Measurements from ENCODE around the gene PPP1R3C. TPM values are rescaled to one million over a fixed set of nuclear protein-coding genes. Genes with fewer than 3 reads are reported as not detected.

Gene PPP1R3C
- total RNA-seq, 4 donors from 2014 or later, result 19.7 to 55.2 (median 25.5) TPM

DNA sequence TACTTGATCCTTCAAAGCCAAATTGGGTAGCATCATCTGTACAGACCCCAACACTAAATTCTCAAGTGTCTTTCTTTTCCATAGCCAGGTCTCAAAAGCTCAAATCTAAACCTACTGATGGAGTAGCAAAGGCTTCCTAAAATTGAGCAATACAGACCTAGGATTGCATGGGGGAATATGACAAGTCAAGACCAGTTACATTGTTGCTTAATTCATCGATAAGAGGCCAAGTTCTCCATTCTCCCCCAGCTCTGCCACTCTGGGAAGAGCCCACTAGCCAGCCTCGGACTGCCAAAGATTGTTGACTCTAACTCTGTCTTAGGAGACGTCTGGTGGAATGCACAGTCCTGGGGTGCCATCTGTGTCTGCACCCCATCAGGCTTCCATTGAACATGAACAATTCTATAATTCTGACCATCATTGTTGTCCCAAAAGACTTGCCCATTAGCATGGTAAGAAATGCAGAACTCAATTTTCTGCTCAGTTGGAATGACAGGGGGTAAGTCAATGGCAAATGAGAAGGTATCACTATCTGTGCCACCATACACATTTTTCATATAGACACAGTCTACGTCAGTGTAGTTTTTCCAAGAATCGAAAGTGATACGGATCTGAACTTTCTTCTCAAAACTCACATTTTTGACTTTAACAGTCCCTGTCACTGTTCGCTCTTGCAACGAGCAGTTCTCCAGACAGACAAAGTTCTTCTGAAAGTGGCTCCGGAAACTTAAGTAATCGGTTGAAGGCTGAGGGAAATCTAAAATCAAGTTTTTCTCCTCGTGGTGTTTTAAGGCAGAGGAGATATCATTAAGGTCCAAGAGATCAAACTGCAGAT lies 2.9 kb downstream of the PPP1R3C start:
- no peak for DNase-seq
- Histone ChIP-seq H3K27me3 (no peaks in the 10 kb centered on the region), H3K9me3 (no peaks in the 10 kb centered on the region), H3K4me3 (no peak overlapping the region), H3K27ac (peak overlapping the region in 1 of 2 donors; percentile 1), H3K36me3 (no peaks in the 10 kb centered on the region), H3K4me1 (peaks cover 0 to 4% of the 10 kb centered on the region in 2 donors)
- no peak for TF ChIP-seq POLR2A (IDR thresholded peaks at IDR 0.05)
- TF ChIP-seq, protein P1, sequence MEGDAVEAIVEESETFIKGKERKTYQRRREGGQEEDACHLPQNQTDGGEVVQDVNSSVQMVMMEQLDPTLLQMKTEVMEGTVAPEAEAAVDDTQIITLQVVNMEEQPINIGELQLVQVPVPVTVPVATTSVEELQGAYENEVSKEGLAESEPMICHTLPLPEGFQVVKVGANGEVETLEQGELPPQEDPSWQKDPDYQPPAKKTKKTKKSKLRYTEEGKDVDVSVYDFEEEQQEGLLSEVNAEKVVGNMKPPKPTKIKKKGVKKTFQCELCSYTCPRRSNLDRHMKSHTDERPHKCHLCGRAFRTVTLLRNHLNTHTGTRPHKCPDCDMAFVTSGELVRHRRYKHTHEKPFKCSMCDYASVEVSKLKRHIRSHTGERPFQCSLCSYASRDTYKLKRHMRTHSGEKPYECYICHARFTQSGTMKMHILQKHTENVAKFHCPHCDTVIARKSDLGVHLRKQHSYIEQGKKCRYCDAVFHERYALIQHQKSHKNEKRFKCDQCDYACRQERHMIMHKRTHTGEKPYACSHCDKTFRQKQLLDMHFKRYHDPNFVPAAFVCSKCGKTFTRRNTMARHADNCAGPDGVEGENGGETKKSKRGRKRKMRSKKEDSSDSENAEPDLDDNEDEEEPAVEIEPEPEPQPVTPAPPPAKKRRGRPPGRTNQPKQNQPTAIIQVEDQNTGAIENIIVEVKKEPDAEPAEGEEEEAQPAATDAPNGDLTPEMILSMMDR (IDR thresholded peaks at IDR 0.05), result no peak
- intact Hi-C loops (cut with DNase I; ENCODE audit: low total_unique reads), result loop anchor here (5.0 to 10.0 kb wide), 2 partner anchors 135 to 218 kb away; partner anchors contain the start of gene HECTD2

- no peak for TF ChIP-seq POLR2A (IDR thresholded peaks at IDR 0.05)
- TF ChIP-seq, protein P1 (IDR thresholded peaks at IDR 0.05), result no peak
- intact Hi-C loops (cut with DNase I; ENCODE audit: low total_unique reads), result no loop called here
- no peak overlapping the region for H3K27ac ChIP-seq
- DNase-seq, result no peak
- no peaks in the 10 kb centered on the region for H3K36me3 ChIP-seq
- H3K27me3 ChIP-seq, result no peaks in the 10 kb centered on the region
- H3K4me3 ChIP-seq, result no peak overlapping the region
- peaks cover 0 to 4% of the 10 kb centered on the region in 2 donors for H3K4me1 ChIP-seq
- no peaks in the 10 kb centered on the region for H3K9me3 ChIP-seq
Observed at GRCh38 chr10:91628383-91628782, 4.5 kb downstream of the PPP1R3C start.

GRCh38 chr10:91627344-91628102 lies 5.3 kb downstream of the PPP1R3C start:
- no peak overlapping the region for H3K4me3 ChIP-seq
- H3K36me3 ChIP-seq, result no peaks in the 10 kb centered on the region

GRCh38 chr10:91626936-91627335 lies 5.9 kb downstream of the PPP1R3C start:
- H3K27ac ChIP-seq, result peak overlapping the region; percentile 22 to 33
- peaks cover 0 to 4% of the 10 kb centered on the region in 2 donors for H3K4me1 ChIP-seq
- TF ChIP-seq, protein P1 (IDR thresholded peaks at IDR 0.05), result no peak
- TF ChIP-seq POLR2A (IDR thresholded peaks at IDR 0.05), result no peak
- peaks cover 0 to 5% of the 10 kb centered on the region in 2 donors for H3K9me3 ChIP-seq
- intact Hi-C loops (cut with DNase I; ENCODE audit: low total_unique reads), result no loop called here
- no peaks in the 10 kb centered on the region for H3K36me3 ChIP-seq
- DNase-seq, result no peak
- no peaks in the 10 kb centered on the region for H3K27me3 ChIP-seq
- H3K4me3 ChIP-seq, result no peak overlapping the region

More at GRCh38 chr10:91627344-91628102, 5.3 kb downstream of the PPP1R3C start:
- Histone ChIP-seq H3K27me3 (no peaks in the 10 kb centered on the region), H3K9me3 (peaks cover 0 to 5% of the 10 kb centered on the region in 2 donors), H3K4me1 (peaks cover 0 to 4% of the 10 kb centered on the region in 2 donors), H3K27ac (peak overlapping the region in 1 of 2 donors; percentile 33)
- DNase-seq, result no peak
- intact Hi-C loops (cut with DNase I; ENCODE audit: low total_unique reads), result no loop called here
- TF ChIP-seq, protein P1 (IDR thresholded peaks at IDR 0.05), result no peak
- TF ChIP-seq POLR2A (IDR thresholded peaks at IDR 0.05), result no peak

Measured in uterus (tissue), 4 donors.